ENCODE data around the gene PLEKHA6. TPM values are rescaled to one million over a fixed set of nuclear protein-coding genes. Genes with fewer than 3 reads are reported as not detected.

Gene PLEKHA6
- total and polyA plus RNA-seq, 2 donors (not counting 1 experiment from before 2014, with no cell fraction given) = 0.31 to 0.47 TPM

GRCh38 chr1:204230211-204230610 lies 129.5 kb downstream of the PLEKHA6 start:
- Histone ChIP-seq H3K27me3 (replicated peaks in 1 of 4; ENCODE audit: control extremely low read depth in 1 of 4, control insufficient read depth in 3 of 4, insufficient read depth in 4 of 4, low read length in 3 of 4) (no peaks in the 10 kb centered on the region), H3K79me2 (ENCODE audit: control insufficient read depth, insufficient read depth, low read length) (no peaks in the 10 kb centered on the region), H2AFZ (ENCODE audit: insufficient read depth, low read depth, low read length, poor library complexity, severe bottlenecking) (no peak overlapping the region), H3K36me3 (replicated peaks in 1 of 2; ENCODE audit: control extremely low read depth in 1 of 2, control insufficient read depth in 1 of 2, extremely low read depth in 1 of 2, insufficient read depth in 2 of 2, low read length in 1 of 2) (no peaks in the 10 kb centered on the region), H3K9ac (ENCODE audit: low read length) (no peak overlapping the region), H3K9me3 (ENCODE audit: control extremely low read depth in 1 of 3, control insufficient read depth in 2 of 3, insufficient read depth in 1 of 3, low read length in 2 of 3) (no peaks in the 10 kb centered on the region), H3K27ac (ENCODE audit: low read length in 2 of 2) (no peak overlapping the region), H3K4me2 (replicated peaks; ENCODE audit: low read depth, low read length, poor library complexity, severe bottlenecking) (no peak overlapping the region), H3K4me1 (ENCODE audit: control insufficient read depth in 2 of 2, insufficient read depth in 2 of 2, low read length in 2 of 2) (no peaks in the 10 kb centered on the region), H3K4me3 (ENCODE audit: control extremely low read depth in 1 of 5, extremely low read depth in 1 of 5, insufficient read depth in 1 of 5, low read depth in 2 of 5, low read length in 4 of 5) (no peak overlapping the region), H4K20me1 (ENCODE audit: control insufficient read depth, insufficient read depth, low read length, poor library complexity, severe bottlenecking) (no peaks in the 10 kb centered on the region)
- DNase-seq = no peak
- no peak for ATAC-seq (ENCODE audit: low read depth)
- Mint-ChIP-seq H3K9me3 (ENCODE audit: insufficient read depth) (no peaks in the 10 kb centered on the region), H3K27me3 (peaks cover 12% of the 10 kb centered on the region), H3K27ac (no peak overlapping the region), H3K4me3 (no peak overlapping the region), H3K4me1 (no peaks in the 10 kb centered on the region)
- 92% methylated on average over 12 of the region's 14 CpGs for WGBS (ENCODE audit: insufficient coverage)
- POLR2A ChIA-PET = no interaction called here
- CTCF ChIA-PET = interaction anchor here (0.9 kb wide), 1 partner anchor 65 kb away, joined by 3 read pairs; no protein-coding TSS in a partner anchor
- intact Hi-C loops (cut with micrococcal nuclease) = no loop called here
- TF ChIP-seq EZH2 (IDR thresholded peaks at IDR 0.05; ENCODE audit: borderline replicate concordance, insufficient read depth, low read depth, low read length, poor library complexity, severe bottlenecking) (no peak), CTCF (IDR thresholded peaks at IDR 0.05) (no peak)

GRCh38 chr1:204228896-204229295 lies 130.8 kb downstream of the PLEKHA6 start:
- CTCF ChIA-PET = no interaction called here
- ATAC-seq (ENCODE audit: low read depth) (no peak), DNase-seq (no peak)
- H3K27ac Mint-ChIP-seq = no peak overlapping the region
- Histone ChIP-seq H3K79me2 (ENCODE audit: control insufficient read depth, insufficient read depth, low read length) (no peaks in the 10 kb centered on the region), H3K36me3 (replicated peaks in 1 of 2; ENCODE audit: control extremely low read depth in 1 of 2, control insufficient read depth in 1 of 2, extremely low read depth in 1 of 2, insufficient read depth in 2 of 2, low read length in 1 of 2) (no peaks in the 10 kb centered on the region), H3K9ac (ENCODE audit: low read length) (no peak overlapping the region), H4K20me1 (ENCODE audit: control insufficient read depth, insufficient read depth, low read length, poor library complexity, severe bottlenecking) (no peaks in the 10 kb centered on the region), H3K9me3 (ENCODE audit: control extremely low read depth in 1 of 3, control insufficient read depth in 2 of 3, insufficient read depth in 1 of 3, low read length in 2 of 3) (no peaks in the 10 kb centered on the region), H3K27me3 (replicated peaks in 1 of 4; ENCODE audit: control extremely low read depth in 1 of 4, control insufficient read depth in 3 of 4, insufficient read depth in 4 of 4, low read length in 3 of 4) (no peaks in the 10 kb centered on the region), H3K4me1 (ENCODE audit: control insufficient read depth in 2 of 2, insufficient read depth in 2 of 2, low read length in 2 of 2) (no peaks in the 10 kb centered on the region), H3K4me3 (ENCODE audit: control extremely low read depth in 1 of 5, extremely low read depth in 1 of 5, insufficient read depth in 1 of 5, low read depth in 2 of 5, low read length in 4 of 5) (no peak overlapping the region), H2AFZ (ENCODE audit: insufficient read depth, low read depth, low read length, poor library complexity, severe bottlenecking) (no peak overlapping the region), H3K4me2 (replicated peaks; ENCODE audit: low read depth, low read length, poor library complexity, severe bottlenecking) (no peak overlapping the region), H3K27ac (ENCODE audit: low read length in 2 of 2) (no peak overlapping the region)
- WGBS (ENCODE audit: insufficient coverage) = 96% methylated on average over 13 of the region's 13 CpGs
- H3K4me1 Mint-ChIP-seq = no peaks in the 10 kb centered on the region
- no peak for TF ChIP-seq EZH2 (IDR thresholded peaks at IDR 0.05; ENCODE audit: borderline replicate concordance, insufficient read depth, low read depth, low read length, poor library complexity, severe bottlenecking)
- no peak for TF ChIP-seq CTCF (IDR thresholded peaks at IDR 0.05)
- peaks cover 8% of the 10 kb centered on the region for H3K27me3 Mint-ChIP-seq
- POLR2A ChIA-PET = no interaction called here
- no peak overlapping the region for H3K4me3 Mint-ChIP-seq
- H3K9me3 Mint-ChIP-seq (ENCODE audit: insufficient read depth) = no peaks in the 10 kb centered on the region
- intact Hi-C loops (cut with micrococcal nuclease) = no loop called here
